ENCODE results near the gene INVS. TPM values are rescaled to one million over a fixed set of nuclear protein-coding genes. Genes with fewer than 3 reads are reported as not detected.

INVS gene, protein sequence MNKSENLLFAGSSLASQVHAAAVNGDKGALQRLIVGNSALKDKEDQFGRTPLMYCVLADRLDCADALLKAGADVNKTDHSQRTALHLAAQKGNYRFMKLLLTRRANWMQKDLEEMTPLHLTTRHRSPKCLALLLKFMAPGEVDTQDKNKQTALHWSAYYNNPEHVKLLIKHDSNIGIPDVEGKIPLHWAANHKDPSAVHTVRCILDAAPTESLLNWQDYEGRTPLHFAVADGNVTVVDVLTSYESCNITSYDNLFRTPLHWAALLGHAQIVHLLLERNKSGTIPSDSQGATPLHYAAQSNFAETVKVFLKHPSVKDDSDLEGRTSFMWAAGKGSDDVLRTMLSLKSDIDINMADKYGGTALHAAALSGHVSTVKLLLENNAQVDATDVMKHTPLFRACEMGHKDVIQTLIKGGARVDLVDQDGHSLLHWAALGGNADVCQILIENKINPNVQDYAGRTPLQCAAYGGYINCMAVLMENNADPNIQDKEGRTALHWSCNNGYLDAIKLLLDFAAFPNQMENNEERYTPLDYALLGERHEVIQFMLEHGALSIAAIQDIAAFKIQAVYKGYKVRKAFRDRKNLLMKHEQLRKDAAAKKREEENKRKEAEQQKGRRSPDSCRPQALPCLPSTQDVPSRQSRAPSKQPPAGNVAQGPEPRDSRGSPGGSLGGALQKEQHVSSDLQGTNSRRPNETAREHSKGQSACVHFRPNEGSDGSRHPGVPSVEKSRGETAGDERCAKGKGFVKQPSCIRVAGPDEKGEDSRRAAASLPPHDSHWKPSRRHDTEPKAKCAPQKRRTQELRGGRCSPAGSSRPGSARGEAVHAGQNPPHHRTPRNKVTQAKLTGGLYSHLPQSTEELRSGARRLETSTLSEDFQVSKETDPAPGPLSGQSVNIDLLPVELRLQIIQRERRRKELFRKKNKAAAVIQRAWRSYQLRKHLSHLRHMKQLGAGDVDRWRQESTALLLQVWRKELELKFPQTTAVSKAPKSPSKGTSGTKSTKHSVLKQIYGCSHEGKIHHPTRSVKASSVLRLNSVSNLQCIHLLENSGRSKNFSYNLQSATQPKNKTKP
- 24.7 to 27.6 TPM (median 26.0 TPM) in 3 replicates for total RNA-seq

DNA sequence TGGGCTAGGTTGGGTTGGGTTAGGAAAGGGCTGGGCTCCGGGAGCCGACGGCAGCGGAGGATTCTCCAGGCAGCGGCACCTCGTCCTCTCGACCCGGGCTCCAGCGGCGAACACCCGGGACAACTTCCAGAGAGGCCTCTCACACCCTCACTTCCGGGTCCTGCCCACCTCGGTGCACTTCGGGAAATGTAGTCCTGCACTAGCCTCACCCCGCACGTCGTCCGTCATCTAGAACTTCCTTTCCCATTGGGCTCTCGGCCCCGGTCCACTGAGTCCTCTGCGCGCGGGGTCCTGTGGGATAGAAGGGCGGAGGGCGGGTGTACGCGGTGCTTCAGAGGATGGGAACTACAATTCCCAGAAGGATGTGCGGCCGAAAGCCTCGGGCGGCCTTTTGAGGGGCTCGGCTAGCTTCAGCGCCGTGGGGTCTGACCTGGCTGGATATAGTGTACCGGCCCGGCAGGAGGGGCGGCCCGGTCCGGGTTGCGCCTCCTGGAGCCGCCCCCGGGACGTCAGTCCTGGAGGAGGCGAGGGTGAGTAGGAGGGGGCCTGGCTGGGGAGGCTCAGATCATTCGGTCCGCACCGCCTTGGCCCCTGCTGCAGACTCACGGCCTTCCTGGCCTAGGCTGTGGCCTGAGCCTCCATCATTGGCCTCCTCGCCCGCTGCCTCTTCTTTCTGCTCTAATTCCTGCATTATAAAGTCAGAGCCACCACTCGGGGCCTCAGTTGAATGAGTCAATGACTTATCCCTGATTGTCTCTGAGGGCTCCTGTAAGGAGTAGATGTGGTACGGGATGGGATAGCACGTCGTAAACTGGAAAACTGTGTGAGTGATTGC lies at the start of gene INVS, which contains the start of gene ERP44:
Gene INVS (plus strand): TSS at position 357 of the 835 bp plus-strand sequence. CDS start 5,279 bp downstream, outside the sequence.
Gene ERP44 (minus strand): TSS at position 114 of the 835 bp plus-strand sequence. CDS start 160 bp downstream, outside the sequence.
- Mint-ChIP-seq H3K36me3 (peaks cover 3% of the 10 kb centered on the region), H3K27me3 (ENCODE audit: low read depth) (no peaks in the 10 kb centered on the region), H3K9me3 (no peaks in the 10 kb centered on the region), H3K4me1 (peaks cover 20% of the 10 kb centered on the region), H3K27ac (peak within 1 kb of the TSS; percentile 99), H3K4me3 (peak within 1 kb of the TSS; percentile 98)
- DNase-seq (ENCODE audit: low spot score in 2 of 2, unreplicated experiment in 2 of 2) = peak; percentile 96
- TF ChIP-seq, protein P1, sequence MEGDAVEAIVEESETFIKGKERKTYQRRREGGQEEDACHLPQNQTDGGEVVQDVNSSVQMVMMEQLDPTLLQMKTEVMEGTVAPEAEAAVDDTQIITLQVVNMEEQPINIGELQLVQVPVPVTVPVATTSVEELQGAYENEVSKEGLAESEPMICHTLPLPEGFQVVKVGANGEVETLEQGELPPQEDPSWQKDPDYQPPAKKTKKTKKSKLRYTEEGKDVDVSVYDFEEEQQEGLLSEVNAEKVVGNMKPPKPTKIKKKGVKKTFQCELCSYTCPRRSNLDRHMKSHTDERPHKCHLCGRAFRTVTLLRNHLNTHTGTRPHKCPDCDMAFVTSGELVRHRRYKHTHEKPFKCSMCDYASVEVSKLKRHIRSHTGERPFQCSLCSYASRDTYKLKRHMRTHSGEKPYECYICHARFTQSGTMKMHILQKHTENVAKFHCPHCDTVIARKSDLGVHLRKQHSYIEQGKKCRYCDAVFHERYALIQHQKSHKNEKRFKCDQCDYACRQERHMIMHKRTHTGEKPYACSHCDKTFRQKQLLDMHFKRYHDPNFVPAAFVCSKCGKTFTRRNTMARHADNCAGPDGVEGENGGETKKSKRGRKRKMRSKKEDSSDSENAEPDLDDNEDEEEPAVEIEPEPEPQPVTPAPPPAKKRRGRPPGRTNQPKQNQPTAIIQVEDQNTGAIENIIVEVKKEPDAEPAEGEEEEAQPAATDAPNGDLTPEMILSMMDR (IDR thresholded peaks at IDR 0.05; ENCODE audit: unreplicated experiment) = no peak

DNA sequence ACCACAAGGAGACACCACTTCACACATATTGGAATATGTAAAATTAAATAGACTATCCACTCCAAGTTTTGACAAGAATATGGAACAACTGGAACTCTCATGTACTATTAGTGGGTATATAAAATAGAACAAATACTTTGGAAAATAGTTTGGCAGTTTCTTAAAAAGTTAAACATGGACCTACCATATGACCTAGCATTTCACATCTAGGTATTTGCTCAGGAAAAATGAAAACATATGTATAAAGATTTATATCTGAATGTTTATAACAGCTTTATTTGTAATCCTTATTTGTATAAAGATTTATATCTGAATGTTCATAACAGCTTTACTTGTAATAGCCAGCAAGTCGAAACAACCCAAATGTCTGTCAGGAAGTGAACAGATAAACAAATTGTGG lies 49.5 kb upstream of the INVS start:
- TF ChIP-seq, protein P1 (IDR thresholded peaks at IDR 0.05; ENCODE audit: unreplicated experiment) = no peak
- Mint-ChIP-seq H3K4me3 (no peak overlapping the region), H3K4me1 (no peaks in the 10 kb centered on the region), H3K27ac (no peak overlapping the region), H3K36me3 (peaks cover 36% of the 10 kb centered on the region), H3K27me3 (ENCODE audit: low read depth) (no peaks in the 10 kb centered on the region), H3K9me3 (peaks cover 25% of the 10 kb centered on the region)
- no peak for DNase-seq (ENCODE audit: low spot score in 2 of 2, unreplicated experiment in 2 of 2)

DNA sequence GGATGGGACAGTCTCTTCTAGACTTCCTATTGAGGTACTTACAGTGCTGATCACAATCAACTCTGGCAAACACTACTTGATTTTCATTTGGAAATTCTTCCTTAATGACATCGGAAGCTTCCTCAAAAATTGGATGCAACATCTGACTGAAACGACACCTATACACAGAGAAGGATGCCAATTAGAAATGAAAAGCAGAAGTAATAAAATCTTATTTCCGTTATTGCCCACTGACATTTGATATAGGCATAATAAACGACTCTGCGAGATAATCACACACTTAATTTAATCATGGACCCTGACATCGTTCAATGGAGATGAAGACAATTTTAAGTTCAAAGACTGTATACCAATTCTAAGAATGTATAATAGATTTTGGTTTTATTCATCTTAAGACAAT lies 46.7 kb upstream of the INVS start:
- DNase-seq (ENCODE audit: low spot score in 2 of 2, unreplicated experiment in 2 of 2) = no peak
- no peaks in the 10 kb centered on the region for H3K27me3 Mint-ChIP-seq (ENCODE audit: low read depth)
- H3K27ac Mint-ChIP-seq = no peak overlapping the region
- H3K9me3 Mint-ChIP-seq = peaks cover 5% of the 10 kb centered on the region
- H3K4me3 Mint-ChIP-seq = no peak overlapping the region
- TF ChIP-seq, protein P1 (IDR thresholded peaks at IDR 0.05; ENCODE audit: unreplicated experiment) = no peak
- H3K4me1 Mint-ChIP-seq = no peaks in the 10 kb centered on the region
- H3K36me3 Mint-ChIP-seq = peaks cover 26% of the 10 kb centered on the region

DNA sequence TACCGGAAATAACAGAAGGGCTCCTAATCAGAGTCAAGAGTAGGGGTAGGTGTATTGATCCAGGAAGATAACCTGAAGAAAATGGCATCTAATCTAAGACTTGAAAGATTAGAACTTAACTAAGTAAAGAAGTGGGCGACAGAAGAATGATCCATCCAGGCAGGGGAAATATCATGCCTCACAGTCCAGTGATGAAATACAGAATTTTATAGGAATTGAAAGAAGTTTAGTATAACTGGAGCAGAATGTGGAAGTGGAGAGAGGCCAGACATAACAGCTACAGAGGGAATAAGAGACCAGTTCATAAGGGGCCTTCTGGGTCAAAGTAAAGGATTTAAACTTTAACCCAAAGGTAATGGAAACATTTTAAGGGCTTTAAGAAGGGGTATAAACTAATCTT lies 42.5 kb upstream of the INVS start:
- H3K4me1 Mint-ChIP-seq = no peaks in the 10 kb centered on the region
- no peak overlapping the region for H3K27ac Mint-ChIP-seq
- no peak for DNase-seq (ENCODE audit: low spot score in 2 of 2, unreplicated experiment in 2 of 2)
- H3K4me3 Mint-ChIP-seq = no peak overlapping the region
- peaks cover 17% of the 10 kb centered on the region for H3K36me3 Mint-ChIP-seq
- H3K27me3 Mint-ChIP-seq (ENCODE audit: low read depth) = no peaks in the 10 kb centered on the region
- no peaks in the 10 kb centered on the region for H3K9me3 Mint-ChIP-seq
- TF ChIP-seq, protein P1 (IDR thresholded peaks at IDR 0.05; ENCODE audit: unreplicated experiment) = no peak

DNA sequence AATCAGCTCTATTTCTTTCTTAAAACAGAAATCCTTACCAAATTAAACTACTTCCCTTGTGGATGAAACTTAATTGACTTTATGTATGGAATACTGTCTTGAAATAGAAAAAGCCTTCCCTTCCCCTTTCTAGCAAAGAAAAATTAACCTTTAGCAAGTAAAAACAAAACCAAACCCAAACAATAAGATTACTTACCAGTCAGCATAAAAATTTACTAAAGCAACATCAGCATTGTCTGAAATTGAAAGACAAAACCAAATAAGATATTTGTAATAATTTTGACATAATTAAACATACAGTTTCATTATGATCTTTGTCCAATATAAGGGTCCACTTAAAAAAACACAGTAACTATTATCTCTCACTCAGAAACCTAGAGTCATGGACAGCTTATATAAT lies 41.4 kb upstream of the INVS start:
- no peak for DNase-seq (ENCODE audit: low spot score in 2 of 2, unreplicated experiment in 2 of 2)
- TF ChIP-seq, protein P1 (IDR thresholded peaks at IDR 0.05; ENCODE audit: unreplicated experiment) = no peak
- H3K27me3 Mint-ChIP-seq (ENCODE audit: low read depth) = no peaks in the 10 kb centered on the region
- peaks cover 16% of the 10 kb centered on the region for H3K36me3 Mint-ChIP-seq
- H3K4me3 Mint-ChIP-seq = no peak overlapping the region
- H3K9me3 Mint-ChIP-seq = no peaks in the 10 kb centered on the region
- no peak overlapping the region for H3K27ac Mint-ChIP-seq
- no peaks in the 10 kb centered on the region for H3K4me1 Mint-ChIP-seq

All from mesothelial cell of epicardium (in vitro differentiated cells).